HL-60/S4 (cell line): ENCODE data around the gene NQO2.
"Not testable (repeated sequence)": the region's sequence is repeated elsewhere in the genome, so short reads cannot be mapped to it uniquely, and the experiment has no call there.

ENCODE experiments used
- in situ Hi-C: fragments of 300-500 bp; cut with MboI; formaldehyde crosslinking; loops from 2 replicates; pipeline ENCODE4 v1.14.3; 2022; ENCODE audit warnings: low sequenced_read_pairs

Gene NQO2

GRCh38 chr6:2988094-2988425, 11.6 kb upstream of the NQO2 start:
- in situ Hi-C loops = loop anchor here (25.0 kb wide), 2 partner anchors 274 to 749 kb away; partner anchors contain the start of gene PSMG4

GRCh38 chr6:2988426-2989331, 11.0 kb upstream of the NQO2 start:
- in situ Hi-C loops = loop anchor here (25.0 kb wide), 2 partner anchors 274 to 749 kb away; partner anchors contain the start of gene PSMG4

GRCh38 chr6:2989332-2990247, 10.1 kb upstream of the NQO2 start:
- in situ Hi-C loops = loop anchor here (10.0 to 25.0 kb wide), 3 partner anchors 65 to 748 kb away; partner anchors contain the start of gene PSMG4

- in situ Hi-C loops = loop anchor here (10.0 to 25.0 kb wide), 3 partner anchors 64 to 747 kb away; partner anchors contain the start of gene PSMG4
Observed at GRCh38 chr6:2990248-2990931, 9.3 kb upstream of the NQO2 start.

- in situ Hi-C loops = loop anchor here (10.0 to 25.0 kb wide), 3 partner anchors 64 to 746 kb away; partner anchors contain the start of gene PSMG4
Observed at GRCh38 chr6:2990932-2991506, 8.7 kb upstream of the NQO2 start.

GRCh38 chr6:2992330-2992979, 7.2 kb upstream of the NQO2 start:
- in situ Hi-C loops = loop anchor here (10.0 to 25.0 kb wide), 3 partner anchors 62 to 745 kb away; partner anchors contain the start of gene PSMG4

- in situ Hi-C loops = loop anchor here (10.0 to 25.0 kb wide), 3 partner anchors 61 to 743 kb away; partner anchors contain the start of gene PSMG4
Observed at GRCh38 chr6:2993755-2994317, 5.9 kb upstream of the NQO2 start.

GRCh38 chr6:2998249-2998997, 1.3 kb upstream of the NQO2 start:
- in situ Hi-C loops = loop anchor here (10.0 to 25.0 kb wide), 3 partner anchors 56 to 739 kb away; partner anchors contain the start of gene PSMG4

GRCh38 chr6:2998998-2999617, 586 bp upstream of the NQO2 start:
- in situ Hi-C loops = loop anchor here (10.0 to 25.0 kb wide), 3 partner anchors 56 to 738 kb away; partner anchors contain the start of gene PSMG4

GRCh38 chr6:3001146-3001772, 1.6 kb downstream of the NQO2 start:
- in situ Hi-C loops = no loop called here

GRCh38 chr6:3001773-3002293, 2.1 kb downstream of the NQO2 start:
- in situ Hi-C loops = no loop called here

- in situ Hi-C loops = not testable (repeated sequence)
Observed at GRCh38 chr6:3003226-3003625, 3.5 kb downstream of the NQO2 start.

GRCh38 chr6:3005077-3005476, 5.4 kb downstream of the NQO2 start:
- in situ Hi-C loops = no loop called here

- in situ Hi-C loops = no loop called here
Observed at GRCh38 chr6:3005874-3006273, 6.2 kb downstream of the NQO2 start.

- in situ Hi-C loops = no loop called here
Observed at GRCh38 chr6:3006476-3006875, 6.8 kb downstream of the NQO2 start.

- in situ Hi-C loops = no loop called here
Observed at GRCh38 chr6:3007571-3007970, 7.9 kb downstream of the NQO2 start.

- in situ Hi-C loops = not testable (repeated sequence)
Observed at GRCh38 chr6:3008712-3009265, 9.1 kb downstream of the NQO2 start.
